GM18519 (cell line): ENCODE measurements around the gene DMWD.

Source experiments
- ATAC-seq: cut with Tn5 transposase; IDR thresholded peaks from one replicate; pipeline ENCODE4 v1.9.1; 2021; ENCODE audit warnings: mild to moderate bottlenecking, moderate library complexity; ENCODE audit not compliant: unreplicated experiment, low FRiP score

The DMWD gene

DNA sequence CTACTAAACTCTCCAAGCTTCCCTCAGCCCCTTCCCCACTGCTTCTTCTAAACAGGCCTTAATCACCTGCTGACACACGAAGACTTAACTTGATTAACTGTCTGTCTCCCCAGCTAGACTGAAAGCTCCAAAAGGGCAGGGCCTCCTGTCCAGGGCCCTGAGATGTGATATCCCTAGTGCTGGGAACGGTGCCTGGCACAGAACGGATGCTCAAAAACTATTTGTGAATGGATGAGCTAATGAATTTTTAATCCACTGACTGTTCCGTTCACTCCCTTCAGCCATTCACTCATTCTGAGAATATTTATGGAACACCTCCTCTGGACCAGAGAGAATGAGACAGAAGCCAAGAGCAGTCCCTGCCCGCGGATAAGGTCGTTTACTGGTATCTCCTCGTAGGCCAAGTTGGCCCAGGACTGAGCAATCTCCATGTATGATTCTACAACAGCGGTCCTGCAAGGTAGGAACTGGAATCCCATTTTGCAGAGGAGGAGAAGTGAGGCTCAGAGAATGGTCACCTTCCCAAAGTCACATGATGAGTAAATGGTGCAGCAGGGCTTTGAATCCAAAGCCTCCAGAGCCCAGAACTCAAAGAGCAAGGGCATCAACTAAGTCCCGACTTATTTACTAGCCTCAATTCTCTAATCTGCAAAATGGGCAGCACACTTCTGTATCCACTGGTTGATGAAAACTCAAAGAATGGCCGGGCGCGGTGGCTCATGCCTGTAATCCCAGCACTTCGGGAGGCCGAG is 3.4 kb downstream of the DMWD start:
- ATAC-seq = no peak

DNA sequence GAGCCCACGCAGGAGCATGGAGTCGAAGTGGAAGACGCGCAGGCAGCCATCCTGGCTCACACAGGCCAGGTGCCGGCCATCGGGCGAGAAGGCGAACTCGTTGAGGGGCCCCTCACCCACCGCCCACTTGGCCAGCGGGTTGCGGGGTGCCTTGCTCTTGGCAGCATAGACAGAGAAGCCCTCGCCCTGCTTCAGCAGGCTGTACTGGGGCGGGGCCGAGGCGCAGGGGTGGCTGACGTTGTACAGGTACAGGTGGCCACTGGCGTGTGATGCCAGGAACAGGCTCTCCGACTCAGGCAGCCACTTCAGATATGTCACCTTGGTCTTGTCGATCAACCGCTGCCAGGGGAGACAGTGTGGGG is 6.1 kb downstream of the DMWD start:
- no peak for ATAC-seq

- ATAC-seq = no peak
These were observed 6.7 kb downstream of the DMWD start for GRCh38 chr19:45785781-45786532.

DNA sequence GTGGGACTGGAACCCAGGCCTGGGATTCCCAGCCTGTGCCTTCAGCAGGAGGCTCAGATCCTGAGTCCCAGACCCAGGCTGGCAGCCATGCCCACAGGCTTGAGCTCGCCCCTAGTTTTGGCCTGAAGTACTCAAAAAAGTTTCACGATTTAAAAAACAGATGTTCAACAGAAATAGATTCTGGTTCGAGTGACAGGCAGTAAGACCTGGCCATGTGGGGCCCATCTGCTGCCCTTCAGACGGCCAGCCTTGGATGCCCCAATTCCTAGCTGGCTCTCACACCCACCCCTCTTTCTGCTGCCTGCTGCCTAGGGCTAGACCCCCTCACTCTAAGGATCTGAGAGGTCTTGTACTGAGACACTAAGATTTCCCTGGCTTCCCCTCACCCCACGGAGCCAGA is 7.5 kb downstream of the DMWD start:
- no peak for ATAC-seq

DNA sequence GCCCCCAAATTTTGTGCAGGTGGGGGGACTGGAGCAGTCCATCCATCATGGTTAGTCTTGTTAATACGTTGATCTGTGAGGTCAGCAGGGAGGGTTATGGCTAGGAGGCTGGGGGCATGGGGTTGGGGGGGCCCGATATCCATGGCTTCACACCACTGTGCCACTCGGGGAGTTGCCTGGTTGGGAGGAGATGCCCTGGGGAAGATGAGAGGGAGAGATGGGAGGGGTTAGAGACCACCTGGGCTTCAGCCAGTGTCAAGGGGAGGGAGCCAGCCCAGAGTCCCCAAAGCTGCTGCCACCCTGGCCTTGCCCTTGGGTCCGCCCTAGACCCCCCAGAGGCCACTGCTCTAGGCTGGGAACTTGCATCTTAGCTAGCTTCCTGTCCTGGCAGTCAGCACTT is 8.5 kb downstream of the DMWD start:
- ATAC-seq = no peak

- no peak for ATAC-seq
These were observed 9.5 kb downstream of the DMWD start for GRCh38 chr19:45782820-45783785.

DNA sequence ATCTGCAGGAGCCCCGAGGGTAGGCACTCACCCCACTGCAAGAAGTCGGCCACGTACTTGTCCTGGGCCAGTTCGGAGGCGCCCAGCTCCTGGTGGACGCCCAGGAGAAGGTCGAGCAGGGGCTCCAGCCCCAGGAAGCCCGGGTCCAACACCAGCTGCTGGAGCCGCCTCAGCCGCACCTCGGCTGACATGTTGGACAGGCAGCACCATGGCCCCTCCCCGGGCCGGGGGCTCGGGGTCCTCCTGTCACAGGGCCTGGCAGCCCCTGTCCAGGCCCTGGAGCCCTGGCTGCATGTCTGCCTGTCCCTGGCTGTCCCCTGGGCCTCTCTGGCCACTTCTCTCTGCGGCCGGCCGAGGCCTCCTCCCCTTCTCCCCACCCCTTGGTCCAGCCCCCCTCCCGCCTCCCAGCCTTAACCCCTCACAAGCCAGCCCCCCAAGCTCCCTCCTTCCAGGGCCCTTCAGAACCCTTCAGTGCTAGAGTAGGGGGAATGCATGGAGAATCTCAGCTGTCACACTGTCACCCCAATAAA is 10.4 kb downstream of the DMWD start, which contains the start of gene DMPK:
TSS of gene DMPK (minus strand) at position 329 of the 530 bp plus-strand sequence. CDS start at position 191, 138 bp downstream.
- no peak for ATAC-seq

- no peak for ATAC-seq
These were observed 11.2 kb downstream of the DMWD start for GRCh38 chr19:45781214-45782161.

DNA sequence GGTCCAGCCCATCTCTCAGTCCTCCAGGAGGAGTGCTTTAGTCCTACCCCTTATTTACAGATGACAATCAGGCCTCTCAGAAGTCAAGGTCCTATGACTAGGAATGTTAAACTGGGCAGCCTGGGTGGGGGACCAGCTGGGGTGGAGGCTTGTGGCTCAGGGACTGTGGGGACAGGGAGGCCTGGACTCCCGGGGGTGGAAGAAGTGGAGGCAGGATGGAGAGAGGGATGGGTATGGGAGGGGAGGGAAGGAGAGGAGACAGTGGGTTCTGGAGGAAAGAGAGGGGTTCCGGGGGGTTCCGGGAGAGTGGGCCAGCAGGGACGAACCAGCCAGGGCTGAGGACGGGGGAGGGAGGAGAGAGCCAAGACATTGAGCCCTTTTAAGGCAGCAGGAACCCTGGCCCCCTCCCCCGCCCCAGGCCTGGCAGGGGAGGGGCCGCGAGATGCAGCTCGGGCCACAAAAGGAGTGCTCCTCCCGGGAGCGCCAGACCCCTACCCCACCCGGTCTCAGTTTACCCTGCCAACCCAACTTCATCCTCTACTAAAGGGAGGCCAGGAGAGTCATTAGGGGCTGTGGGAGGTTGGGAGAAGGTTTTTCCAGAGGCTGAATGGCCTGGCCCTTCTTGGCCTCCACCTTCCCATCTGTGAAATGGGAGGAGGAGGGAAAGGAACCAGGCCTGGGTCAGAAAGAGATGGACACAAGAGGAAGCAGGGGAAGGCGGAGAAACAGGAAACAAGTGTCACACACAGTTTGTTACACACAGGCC is 12.0 kb downstream of the DMWD start:
- no peak for ATAC-seq

DNA sequence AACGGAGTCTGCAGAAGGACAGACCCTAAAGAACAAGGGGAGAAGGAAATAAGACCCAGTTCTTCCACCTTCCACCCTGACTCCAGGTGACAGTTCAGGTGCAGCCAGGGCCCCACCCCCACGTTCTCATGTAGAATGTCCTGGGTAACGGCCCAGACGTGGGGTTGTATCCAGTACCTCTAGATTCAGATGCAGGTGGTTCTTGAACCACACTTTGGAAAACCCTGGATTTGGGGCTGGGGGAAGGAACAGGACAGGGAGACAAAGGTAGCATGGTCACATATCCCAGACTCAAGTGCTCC is 12.5 kb downstream of the DMWD start:
- ATAC-seq = no peak

DNA sequence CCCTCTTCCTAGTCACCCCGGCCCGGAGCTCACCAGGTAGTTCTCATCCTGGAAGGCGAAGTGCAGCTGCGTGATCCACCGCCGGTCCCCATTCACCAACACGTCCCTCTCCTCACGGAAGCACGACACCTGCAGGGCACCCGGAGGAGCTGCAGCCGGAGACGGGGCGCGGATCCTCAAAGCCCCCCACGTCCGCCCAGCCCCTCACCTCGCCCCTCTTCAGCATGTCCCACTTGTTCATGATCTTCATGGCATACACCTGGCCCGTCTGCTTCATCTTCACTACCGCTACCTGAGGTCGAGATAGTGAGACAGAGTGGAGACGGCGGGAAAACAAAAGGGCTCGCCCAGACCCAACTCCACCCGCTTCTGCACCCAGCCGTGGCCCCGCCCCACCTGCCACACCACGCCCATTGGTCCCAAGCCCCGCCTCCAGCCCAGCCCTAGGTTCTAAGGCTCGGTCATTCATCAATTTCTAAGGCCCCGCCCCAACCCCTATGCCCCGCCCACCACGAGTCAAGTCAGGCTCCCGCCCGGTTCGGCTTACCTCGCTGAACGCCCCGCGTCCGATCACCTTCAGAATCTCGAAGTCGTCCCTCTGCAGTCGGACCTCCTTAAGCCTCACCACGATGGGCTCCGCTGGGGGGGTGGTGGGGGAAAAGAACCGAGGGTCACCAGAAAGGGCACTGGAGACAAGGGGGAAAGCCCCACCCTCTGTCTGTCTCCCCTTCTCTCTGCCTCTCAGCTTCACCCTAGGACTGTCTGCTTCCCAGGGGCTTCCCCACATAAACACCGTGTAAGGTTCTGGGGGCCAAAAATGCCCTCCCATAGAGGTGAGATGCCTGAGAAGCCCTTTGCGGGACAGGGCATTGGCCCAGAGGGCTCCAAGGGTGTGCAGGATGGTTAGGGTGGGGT is 13.2 kb downstream of the DMWD start:
- no peak for ATAC-seq

GRCh38 chr19:45778010-45778661 is 14.5 kb downstream of the DMWD start:
- ATAC-seq = no peak

DNA sequence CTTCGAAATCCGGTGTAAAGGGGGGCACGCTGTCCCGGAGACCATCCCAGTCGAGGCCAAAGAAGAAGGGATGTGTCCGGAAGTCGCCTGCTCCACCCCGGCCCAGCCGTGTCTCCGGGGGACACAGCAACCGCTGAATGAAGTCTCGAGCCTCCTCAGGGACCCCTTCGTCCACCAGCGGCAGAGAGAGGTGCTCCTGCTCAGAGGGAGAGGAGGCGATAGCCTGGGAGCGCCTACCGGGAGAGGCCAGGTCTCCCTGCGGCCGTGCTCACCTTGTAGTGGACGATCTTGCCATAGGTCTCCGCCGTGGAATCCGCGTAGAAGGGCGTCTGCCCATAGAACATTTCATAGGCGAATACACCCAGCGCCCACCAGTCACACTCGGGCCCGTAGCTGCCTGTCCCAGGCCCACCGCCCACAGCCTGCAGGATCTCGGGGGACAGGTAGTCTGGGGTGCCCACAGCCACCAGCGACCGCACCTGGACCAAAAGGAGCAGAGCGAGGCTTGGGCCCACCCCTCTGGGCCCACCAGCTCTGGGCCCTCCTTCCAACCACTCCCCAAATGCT is 15.2 kb downstream of the DMWD start:
- ATAC-seq = no peak

GRCh38 chr19:45774765-45775164 is 17.9 kb downstream of the DMWD start:
- ATAC-seq = no peak

DNA sequence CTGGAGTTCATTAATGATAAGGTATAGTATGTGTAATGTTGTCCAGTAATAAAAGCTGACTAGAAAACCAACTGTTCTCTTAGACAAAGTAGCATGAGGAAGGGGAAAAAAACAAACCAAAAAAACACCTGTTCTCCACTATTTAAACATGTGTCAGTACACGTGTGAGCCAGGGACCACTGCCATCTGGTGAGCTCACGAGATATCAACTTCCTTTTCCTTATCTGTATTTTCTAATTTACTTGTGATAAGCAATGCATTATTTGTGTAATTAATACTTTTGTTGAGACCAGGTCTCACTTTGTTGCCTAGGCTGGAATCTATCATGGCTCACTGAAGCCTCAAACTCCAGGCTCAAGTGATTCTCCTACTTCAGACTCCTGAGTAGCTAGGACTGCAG is 19.3 kb downstream of the DMWD start:
- ATAC-seq = no peak

DNA sequence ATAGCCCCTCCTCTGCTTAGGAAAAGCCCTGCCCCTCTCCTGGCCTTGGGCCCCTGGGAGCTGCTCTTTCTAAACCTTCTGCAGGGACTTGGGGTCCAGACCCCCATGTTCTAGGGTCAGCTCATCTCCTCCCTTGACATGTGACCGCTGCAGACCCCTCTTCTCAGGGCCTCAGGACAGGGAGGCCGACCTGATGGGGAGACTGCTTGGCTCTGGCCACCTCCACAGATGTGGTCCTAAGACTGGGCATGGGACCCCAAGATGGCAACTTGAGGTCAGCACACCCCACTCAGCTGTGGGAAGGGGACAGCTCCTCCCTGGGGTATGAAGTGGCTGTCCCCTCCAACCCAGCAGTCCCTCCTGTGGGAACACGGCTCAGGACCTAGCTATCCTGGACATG is 19.7 kb downstream of the DMWD start:
- no peak for ATAC-seq
